ENCODE data around the gene CDK5RAP2.

DNA sequence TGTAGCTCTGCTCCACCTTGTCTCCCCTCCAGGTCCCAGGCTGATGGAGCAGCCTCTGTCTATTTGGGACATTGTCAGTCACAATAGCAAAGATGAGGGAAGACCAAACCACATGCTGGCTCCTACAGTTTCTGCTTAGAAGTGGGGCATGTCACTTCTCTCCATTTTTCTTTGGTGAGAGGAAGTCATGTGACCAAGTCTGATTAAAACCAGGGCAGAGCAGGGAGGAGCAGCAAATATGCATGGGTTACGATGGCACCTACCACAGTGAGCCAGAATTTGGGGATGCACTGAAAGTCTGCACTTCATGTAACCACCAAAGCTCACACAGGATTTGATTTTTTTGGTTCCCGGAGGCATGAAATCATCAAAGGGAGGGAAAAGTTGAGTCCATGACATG is 234.6 kb downstream of the CDK5RAP2 start:
- TF ChIP-seq, protein P1, sequence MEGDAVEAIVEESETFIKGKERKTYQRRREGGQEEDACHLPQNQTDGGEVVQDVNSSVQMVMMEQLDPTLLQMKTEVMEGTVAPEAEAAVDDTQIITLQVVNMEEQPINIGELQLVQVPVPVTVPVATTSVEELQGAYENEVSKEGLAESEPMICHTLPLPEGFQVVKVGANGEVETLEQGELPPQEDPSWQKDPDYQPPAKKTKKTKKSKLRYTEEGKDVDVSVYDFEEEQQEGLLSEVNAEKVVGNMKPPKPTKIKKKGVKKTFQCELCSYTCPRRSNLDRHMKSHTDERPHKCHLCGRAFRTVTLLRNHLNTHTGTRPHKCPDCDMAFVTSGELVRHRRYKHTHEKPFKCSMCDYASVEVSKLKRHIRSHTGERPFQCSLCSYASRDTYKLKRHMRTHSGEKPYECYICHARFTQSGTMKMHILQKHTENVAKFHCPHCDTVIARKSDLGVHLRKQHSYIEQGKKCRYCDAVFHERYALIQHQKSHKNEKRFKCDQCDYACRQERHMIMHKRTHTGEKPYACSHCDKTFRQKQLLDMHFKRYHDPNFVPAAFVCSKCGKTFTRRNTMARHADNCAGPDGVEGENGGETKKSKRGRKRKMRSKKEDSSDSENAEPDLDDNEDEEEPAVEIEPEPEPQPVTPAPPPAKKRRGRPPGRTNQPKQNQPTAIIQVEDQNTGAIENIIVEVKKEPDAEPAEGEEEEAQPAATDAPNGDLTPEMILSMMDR (IDR thresholded peaks at IDR 0.05; ENCODE audit: low read depth, low read length): no peak
- no peak for TF ChIP-seq EZH2phosphoT487 (IDR thresholded peaks at IDR 0.05; ENCODE audit: low read depth)
